Hematopoietic multipotent progenitor cell (in vitro differentiated cells): Measurements from ENCODE around the gene MCM9. TPM values are rescaled to one million over a fixed set of nuclear protein-coding genes. Genes with fewer than 3 reads are reported as not detected.

Experiments
- DNase-seq, 3 donors: peaks; one replicate each; pipeline ENCODE4 v3.0.0-alpha.2; 2011 to 2015; ENCODE audit warnings: low read depth in 2 of 3, low spot score in 2 of 3
- total RNA-seq: library from RNA; depleted of rRNA; stranded (reverse); fragments of >200 nt; gene quantifications from one replicate; pipeline ENCODE4 v1.2.3, GENCODE V29; 2012

MCM9 gene
- 14.5 TPM for total RNA-seq

DNA sequence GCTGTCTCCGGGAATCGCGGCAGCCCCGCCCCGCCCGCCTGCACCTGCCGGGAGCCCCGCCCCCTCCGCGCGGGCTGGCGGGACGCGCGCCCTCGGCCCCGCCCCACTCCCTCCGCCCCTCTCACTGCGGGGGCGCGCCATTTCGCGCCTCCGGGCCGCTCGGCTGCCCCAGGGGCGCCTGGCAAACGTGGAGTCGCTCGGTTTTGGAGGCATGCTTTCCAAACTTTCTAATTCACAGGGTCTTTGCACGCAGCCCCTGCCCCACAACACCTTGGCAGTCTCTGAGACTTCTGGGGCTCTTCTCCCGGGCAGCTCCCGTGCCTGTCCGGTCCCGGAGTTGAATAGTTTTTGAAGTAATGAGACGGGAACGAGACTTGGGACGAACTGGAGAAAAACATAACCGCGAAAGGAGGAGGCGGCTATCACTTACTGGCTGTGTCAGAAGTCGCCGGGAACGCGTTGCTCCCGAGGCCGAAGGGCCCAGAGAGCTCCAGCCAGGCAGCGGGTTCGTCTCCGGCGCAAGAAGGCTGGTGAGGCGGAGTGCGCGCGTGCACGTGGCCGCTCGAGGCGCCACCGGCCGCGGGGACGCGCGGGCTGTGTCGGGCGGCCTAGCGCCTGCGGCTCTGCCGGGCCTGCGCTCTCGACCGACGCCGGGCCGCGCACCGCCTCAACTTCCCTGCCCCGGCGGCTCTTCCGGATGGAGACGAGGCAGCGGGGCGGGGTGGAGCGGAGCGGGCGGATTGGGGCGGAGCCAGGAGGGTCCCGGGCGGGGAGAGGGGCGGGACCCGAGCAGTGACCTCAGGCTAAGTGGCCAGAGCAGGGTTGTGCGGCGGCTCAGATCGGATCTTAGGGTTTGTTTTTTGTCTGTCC, at the start of gene MCM9:
MCM9 (minus strand) TSS at position 699 of the 870 bp plus-strand sequence. CDS start 3,436 bp downstream, outside the sequence.
- DNase-seq, result peak; percentile 74 to 93 (median 92)

- DNase-seq, result no peak
Observed at GRCh38 chr6:118984342-118984741, 49.4 kb upstream of the MCM9 start.

GRCh38 chr6:118982575-118982911, 47.6 kb upstream of the MCM9 start:
- no peak for DNase-seq

- no peak for DNase-seq
Observed at GRCh38 chr6:118981884-118982574, 47.1 kb upstream of the MCM9 start.

- no peak for DNase-seq
Observed at GRCh38 chr6:118980063-118980462, 45.1 kb upstream of the MCM9 start.

DNA sequence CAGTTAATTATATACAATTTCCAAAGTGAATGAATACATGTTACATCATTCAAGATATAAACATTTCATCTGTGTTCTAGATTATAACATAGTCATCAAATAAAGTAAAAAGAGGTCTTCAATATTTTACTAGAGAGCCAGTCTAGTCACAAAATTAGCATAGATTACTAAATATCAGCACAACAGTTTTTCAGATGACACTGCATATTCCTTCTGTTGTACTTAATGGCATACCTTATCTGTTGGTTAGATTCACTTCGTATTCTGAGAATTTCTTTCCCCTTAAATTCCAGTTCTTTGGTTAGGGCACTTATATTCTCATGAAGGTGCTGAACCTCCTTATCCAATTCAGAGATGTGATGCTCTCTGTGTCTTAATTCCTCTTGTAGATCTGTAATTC, 39.8 kb upstream of the MCM9 start:
- DNase-seq, result no peak

GRCh38 chr6:118971682-118972081, 36.7 kb upstream of the MCM9 start:
- no peak for DNase-seq

GRCh38 chr6:118970866-118971265, 35.9 kb upstream of the MCM9 start:
- DNase-seq, result no peak

- DNase-seq, result peak in 2 of 3 donors; percentile 21 to 62
Observed at GRCh38 chr6:118968416-118968815, 33.5 kb upstream of the MCM9 start.

DNA sequence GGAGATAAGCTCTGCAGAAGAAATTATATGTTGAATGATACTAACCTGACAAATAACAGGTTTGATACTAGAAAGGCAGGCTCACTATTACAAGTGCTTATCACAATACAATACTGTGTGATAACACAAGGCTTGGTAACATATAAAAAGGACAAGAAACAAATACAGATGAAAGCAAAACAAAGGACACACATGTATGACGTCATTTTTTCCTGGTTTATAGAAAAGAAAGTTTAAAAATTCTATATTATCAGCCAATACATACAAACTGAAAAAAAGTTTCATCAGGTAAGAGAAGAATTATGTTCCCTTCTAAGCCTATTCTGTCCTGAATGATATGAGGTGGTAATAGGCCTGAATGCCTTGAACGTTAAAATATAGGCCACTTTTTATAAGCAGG, 32.3 kb upstream of the MCM9 start:
- DNase-seq, result no peak

DNA sequence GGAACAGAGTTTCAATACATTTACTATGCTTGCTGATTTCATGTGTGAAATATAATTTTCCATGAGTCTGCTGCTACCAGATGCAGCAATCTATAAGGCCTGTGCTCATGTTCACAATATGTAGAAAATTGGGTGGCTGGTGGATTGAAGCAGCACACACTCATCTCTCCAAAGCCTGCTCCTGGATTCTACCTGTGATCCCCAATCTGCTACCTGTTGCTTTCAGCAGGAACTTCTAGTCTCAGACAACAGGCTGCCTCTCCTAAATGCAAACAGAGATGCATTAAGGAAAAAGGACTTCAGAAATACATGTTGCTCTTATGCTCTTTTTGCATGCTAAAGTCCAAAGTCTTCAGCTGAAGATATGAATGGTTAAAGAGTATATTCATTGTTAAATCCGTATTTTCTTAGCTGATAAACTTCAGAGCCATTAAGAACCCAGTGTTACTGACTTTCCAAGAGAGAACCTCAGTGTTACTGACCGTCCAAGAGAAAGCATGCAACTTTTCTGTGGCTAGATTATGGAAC, 30.9 kb upstream of the MCM9 start:
- no peak for DNase-seq

- DNase-seq, result no peak
Observed at GRCh38 chr6:118965371-118965770, 30.4 kb upstream of the MCM9 start.

DNA sequence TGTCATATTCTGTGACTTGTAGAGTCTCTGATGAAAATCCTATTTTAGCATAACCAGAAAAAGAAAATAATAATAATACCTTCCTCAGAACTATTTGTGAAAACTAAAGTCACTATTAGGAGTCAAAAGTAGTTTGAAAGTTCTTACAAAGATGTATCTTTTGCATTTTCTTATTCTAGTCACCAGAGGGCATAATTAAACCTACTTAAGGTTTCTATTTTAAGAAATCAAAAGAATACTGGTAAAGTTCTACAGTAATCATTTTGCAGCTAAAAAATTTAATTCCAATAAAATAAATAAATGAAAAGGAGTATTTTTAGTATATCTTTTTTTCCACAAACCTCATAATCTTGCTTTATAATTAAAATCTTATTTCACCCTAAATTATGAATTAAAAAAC, 28.0 kb upstream of the MCM9 start:
- peak in 1 of 3 donors; percentile 45 for DNase-seq

GRCh38 chr6:118959903-118960302, 24.9 kb upstream of the MCM9 start:
- DNase-seq, result no peak

DNA sequence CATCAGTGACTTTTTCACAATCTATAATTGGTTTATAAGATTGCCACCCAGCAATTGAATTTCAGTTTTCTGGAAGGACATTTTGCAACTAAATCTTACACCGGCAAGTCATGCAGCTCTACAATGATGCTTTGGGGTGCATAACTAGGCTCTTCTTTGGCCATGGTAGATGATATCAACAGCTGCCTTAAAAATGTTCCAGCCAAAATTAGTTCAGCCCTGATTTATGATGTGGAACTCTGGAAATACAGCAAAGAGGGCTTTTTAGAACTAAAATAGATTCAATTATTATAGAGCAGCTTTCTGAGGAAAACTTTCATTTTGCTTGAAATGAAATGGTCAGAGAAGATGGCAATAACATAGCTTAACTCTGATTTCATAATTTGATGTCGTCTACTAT, 18.4 kb upstream of the MCM9 start:
- no peak for DNase-seq

- no peak for DNase-seq
Observed at GRCh38 chr6:118952683-118953082, 17.7 kb upstream of the MCM9 start.

GRCh38 chr6:118945217-118945616, 10.3 kb upstream of the MCM9 start:
- no peak for DNase-seq

GRCh38 chr6:118940770-118941169, 5.8 kb upstream of the MCM9 start:
- DNase-seq, result no peak

DNA sequence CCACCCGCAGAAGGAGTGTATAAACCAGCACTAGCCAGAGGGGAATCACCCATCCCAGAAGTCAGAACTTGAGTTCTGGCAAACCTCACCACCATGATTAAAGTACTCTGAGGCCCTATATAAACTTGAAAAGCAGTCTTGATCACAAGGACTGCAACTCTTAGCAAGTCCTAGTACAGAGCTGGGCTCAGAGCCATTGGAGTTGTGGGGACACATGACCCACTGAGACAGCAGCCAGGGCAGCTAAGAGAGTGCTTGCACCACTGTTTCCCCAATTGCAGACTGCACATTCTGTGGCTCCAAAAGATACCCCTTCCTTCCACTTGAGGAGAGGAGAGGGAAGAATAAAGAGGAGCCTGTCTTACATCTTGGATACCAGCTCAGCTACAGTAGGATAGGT, 4.7 kb upstream of the MCM9 start:
- no peak for DNase-seq

DNA sequence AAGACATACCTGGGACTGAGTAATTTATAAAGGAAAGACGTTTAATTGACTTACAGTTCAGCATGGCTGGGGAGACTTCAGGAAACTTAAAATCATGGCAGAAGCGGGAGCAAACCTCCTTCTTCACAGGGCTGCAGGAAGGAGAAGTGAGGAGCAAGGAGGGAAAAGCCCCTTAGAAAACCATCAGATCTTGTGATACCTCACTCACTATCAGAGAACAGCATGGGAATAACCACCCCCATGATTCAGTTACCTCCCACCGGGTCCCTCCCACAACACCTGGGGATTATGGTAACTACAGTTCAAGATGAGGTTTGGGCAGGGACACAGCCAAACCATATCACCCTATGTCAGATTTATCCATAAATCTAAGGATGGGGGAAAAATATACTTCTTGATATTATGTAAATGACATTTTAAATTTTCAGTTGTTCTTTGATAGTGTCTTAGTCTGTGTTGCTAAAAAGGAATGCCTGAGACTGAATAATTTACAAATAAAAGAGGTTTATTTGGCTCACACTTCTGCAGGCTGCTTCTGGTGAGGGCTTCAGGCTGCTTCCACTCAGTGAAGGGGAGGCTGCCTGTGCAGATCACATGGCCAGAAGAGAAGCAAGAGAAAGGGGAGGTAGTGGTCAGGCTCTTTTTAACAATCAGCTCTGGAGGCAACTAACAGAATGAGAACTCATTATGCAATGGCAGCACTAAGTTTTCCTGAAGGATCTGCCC, 1.2 kb upstream of the MCM9 start:
- DNase-seq, result no peak

- no peak for DNase-seq
Observed at GRCh38 chr6:118935331-118935668, 341 bp upstream of the MCM9 start.
